Measurements from ENCODE around the gene PLD3.
"Not testable (repeated sequence)": the region's sequence is repeated elsewhere in the genome, so short reads cannot be mapped to it uniquely, and the experiment has no call there.

The PLD3 gene

DNA sequence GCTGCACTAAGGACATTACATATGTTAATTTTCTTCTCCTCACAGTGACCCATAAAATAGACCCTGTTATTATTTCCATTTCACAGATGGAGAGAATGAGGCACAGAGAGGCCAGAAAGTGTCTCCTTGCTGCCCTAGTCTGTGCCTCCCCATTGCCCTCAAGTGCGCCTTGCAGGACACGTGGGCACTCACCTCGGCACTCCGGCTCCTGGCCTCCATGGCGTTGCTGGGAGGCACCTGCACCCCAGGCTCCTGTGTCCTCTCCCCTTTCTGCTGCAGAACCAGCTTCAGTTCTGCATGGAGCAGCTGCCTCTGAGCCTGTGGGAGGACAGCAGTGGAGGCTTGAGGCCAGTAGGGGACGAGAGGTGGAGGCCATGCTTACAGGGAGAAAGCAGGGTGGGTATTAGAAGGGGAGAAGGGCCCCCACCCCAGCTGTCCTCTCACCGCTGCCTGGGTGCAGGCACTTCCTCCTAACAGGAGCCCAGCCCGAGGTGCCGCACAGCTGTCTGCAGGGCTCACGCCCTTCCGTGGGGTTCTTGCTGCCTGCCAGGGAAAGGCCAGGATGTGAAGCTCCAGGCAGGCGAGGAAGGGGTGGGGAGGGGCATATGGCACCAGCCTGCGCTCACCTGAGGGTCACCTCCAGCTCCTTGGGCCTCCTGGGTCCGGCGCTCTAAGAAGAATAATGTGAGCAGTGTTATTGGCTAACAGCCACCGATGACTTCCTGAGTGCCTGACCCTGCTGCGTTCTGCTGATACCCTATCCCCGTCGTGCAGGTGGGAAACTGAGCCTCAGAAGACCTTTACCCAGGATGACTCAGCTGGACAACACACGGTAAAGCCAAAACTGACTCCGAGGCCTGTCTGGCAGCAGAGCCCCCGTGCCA is 59.5 kb downstream of the PLD3 start:
- no peak overlapping the region for H3K4me3 ChIP-seq (ENCODE audit: low read depth, low read length)
- no peak for TF ChIP-seq CTCF (IDR thresholded peaks at IDR 0.05; ENCODE audit: low read depth, low read length, missing control alignments)
- DNase-seq (ENCODE audit: low read depth), result no peak

- not testable (repeated sequence) for DNase-seq (ENCODE audit: low read depth); H3K4me3 ChIP-seq (ENCODE audit: low read depth, low read length)
Measured at GRCh38 chr19:40408598-40408925, 60.1 kb downstream of the PLD3 start.

GRCh38 chr19:40410030-40410389 is 61.5 kb downstream of the PLD3 start:
- no peak overlapping the region for H3K4me3 ChIP-seq (ENCODE audit: low read depth, low read length)
- TF ChIP-seq CTCF (IDR thresholded peaks at IDR 0.05; ENCODE audit: low read depth, low read length, missing control alignments), result no peak
- peak; percentile 37 for DNase-seq (ENCODE audit: low read depth)

- TF ChIP-seq CTCF (IDR thresholded peaks at IDR 0.05; ENCODE audit: low read depth, low read length, missing control alignments), result no peak
- peak; percentile 49 for DNase-seq (ENCODE audit: low read depth)
- H3K4me3 ChIP-seq (ENCODE audit: low read depth, low read length), result no peak overlapping the region
Measured at GRCh38 chr19:40411125-40411842, 62.8 kb downstream of the PLD3 start.

- DNase-seq (ENCODE audit: low read depth), result no peak
- TF ChIP-seq CTCF (IDR thresholded peaks at IDR 0.05; ENCODE audit: low read depth, low read length, missing control alignments), result no peak
- no peak overlapping the region for H3K4me3 ChIP-seq (ENCODE audit: low read depth, low read length)
Measured at GRCh38 chr19:40411958-40412499, 63.5 kb downstream of the PLD3 start.

- TF ChIP-seq CTCF (IDR thresholded peaks at IDR 0.05; ENCODE audit: low read depth, low read length, missing control alignments), result no peak
- no peak for DNase-seq (ENCODE audit: low read depth)
- no peak overlapping the region for H3K4me3 ChIP-seq (ENCODE audit: low read depth, low read length)
Measured at GRCh38 chr19:40412866-40413265, 64.4 kb downstream of the PLD3 start.

GRCh38 chr19:40413291-40413845 is 64.9 kb downstream of the PLD3 start, which contains the start of gene PRX:
Gene PRX, minus strand, starts transcription at chr19:40413378. Its CDS starts 5,446 bp downstream, at chr19:40407932.
- H3K4me3 ChIP-seq (ENCODE audit: low read depth, low read length), result no peak within 1 kb of the TSS
- no peak for TF ChIP-seq CTCF (IDR thresholded peaks at IDR 0.05; ENCODE audit: low read depth, low read length, missing control alignments)
- DNase-seq (ENCODE audit: low read depth), result no peak

Data from GM12864 (cell line).